Lower leg skin (tissue), 3 donors: ENCODE measurements around the gene EIF3F.

ENCODE experiments used
- CTCF ChIP-seq, 3 donors: fragments of 450-650 bp; IDR thresholded peaks; one replicate each; pipeline ENCODE4 v1.5.1; 2016; ENCODE audit warnings: antibody characterized with exemption in 3 of 3, mild to moderate bottlenecking in 3 of 3, moderate library complexity in 2 of 3
- POLR2A ChIP-seq, 2 donors: fragments of 450-650 bp; IDR thresholded peaks; one replicate each; pipeline ENCODE4 v1.6.1; 2016 to 2017; ENCODE audit warnings: antibody characterized with exemption in 2 of 2, mild to moderate bottlenecking in 1 of 2, moderate library complexity in 1 of 2

GRCh38 chr11:8025123-8025522 lies 38.0 kb downstream of the EIF3F start:
- TF ChIP-seq CTCF (IDR thresholded peaks at IDR 0.05) (no peak), POLR2A (IDR thresholded peaks at IDR 0.05) (no peak)
